SW480 (cell line): ENCODE results near the gene FOXN3.
A peak's percentile ranks its signal among the peaks of the same experiment; 100 is the strongest.

ENCODE experiments used
- DNase-seq: peaks from one replicate; pipeline ENCODE4 v3.0.0-alpha.2; 2016; ENCODE audit warnings: low spot score

FOXN3 gene

DNA sequence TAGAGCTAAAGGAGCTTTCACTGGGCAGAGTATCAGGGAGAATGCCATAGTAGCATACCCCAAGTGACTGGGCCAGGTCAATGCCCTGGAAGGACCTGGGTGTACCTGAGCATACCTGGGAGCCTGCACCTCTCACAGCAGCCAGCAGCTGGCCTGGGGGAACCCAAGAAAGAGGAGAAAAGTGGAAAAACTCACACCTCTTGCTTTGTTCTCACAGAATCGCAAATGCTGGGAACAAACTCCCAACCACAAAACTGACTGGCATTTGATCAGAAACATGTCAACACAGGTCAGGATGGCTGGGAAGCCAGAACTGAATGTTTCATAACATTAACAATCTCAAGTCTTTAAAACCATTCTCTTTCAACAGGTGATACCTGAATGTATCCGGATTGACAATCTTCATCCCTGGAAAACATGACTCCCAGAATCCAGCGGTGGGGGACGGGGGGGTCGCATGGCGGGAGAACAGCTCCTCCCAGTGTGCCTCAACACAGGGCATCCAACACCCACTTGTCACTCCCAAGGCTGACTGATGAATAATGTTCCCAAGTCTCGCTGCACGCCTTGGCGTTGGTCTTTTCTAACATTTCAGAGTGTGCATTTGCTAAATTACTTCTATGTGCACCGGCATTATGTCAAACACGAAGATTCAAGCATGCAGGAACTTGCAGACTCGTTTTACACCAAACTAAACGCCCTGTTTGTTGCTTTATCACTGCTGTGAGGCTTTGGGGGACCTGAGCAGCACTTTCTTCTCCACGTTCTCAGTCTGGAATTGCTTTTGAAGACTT lies 7.9 kb downstream of the FOXN3 start:
- DNase-seq = no peak

DNA sequence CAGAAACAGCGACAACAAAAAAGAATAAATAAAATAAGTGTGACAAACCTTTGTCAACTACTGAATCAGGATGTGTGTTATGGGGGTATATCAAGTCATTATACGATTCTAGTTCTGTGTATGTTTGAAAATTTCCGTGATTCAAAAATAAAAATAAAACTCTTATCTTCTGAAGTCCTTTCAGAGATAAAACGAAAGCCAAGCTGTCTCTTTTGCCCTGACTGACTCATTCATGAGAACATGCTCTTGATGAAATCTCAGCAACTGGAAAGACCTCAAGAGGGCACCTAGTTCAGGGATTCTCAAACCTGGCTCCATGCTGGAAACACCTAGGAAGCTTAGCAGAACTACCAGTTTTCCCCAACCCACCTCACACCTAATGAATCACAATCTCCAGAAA lies 9.2 kb downstream of the FOXN3 start:
- no peak for DNase-seq

DNA sequence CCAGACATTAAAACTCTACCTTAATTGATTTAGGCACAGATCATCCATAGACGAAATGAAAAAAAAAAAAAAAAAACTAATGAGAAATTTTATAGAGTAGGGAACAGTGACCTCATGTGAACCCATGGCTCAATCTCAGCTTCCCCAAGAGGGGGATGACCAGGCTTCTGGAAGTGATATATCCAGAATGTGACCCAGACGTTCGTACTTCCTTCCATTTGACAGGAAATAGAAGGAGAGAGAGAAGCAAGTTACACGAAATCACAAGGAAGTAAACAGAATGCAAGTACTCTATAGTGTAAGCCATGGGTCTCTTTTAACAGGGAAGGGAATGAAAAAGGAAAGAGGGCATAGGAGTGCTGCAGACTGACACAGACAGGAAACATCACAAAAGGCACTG lies 10.1 kb downstream of the FOXN3 start:
- DNase-seq = no peak

DNA sequence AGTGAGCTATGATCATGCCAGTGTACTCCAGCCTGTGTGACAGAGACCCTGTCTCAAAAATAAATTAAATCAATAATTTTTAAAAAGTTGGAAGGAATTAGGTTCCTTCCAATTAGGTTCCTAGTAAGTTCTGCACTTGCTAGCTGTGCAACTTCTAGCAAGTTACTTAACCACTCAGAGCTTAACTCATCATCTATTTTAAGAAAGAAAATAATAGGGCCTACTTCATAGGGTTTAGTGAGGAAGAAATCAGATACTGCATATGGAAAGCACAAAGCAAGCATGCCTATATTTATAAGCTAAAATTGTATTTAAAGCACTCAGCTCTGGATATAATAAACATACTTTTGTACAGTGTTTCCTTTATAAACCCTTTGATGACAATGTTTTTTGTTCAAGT lies 10.7 kb downstream of the FOXN3 start:
- no peak for DNase-seq

DNA sequence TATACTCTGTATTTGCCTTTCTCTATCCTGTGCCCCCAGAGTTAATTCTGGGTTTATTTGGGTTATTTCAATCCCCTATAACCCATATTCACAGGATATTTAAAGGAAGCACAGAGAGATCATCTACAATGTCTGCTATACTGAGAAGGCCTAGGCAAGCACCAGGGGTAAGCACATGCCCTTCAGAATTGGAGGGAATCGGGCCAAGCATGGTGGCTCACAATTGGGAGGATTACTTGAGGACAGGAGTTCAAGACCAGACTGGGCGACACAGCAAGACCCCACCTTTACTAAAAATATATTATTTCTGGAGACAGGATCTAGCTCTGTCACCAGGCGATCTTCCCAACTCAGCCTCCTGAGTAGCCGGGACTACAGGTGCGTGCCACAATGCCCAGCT lies 11.3 kb downstream of the FOXN3 start:
- no peak for DNase-seq

DNA sequence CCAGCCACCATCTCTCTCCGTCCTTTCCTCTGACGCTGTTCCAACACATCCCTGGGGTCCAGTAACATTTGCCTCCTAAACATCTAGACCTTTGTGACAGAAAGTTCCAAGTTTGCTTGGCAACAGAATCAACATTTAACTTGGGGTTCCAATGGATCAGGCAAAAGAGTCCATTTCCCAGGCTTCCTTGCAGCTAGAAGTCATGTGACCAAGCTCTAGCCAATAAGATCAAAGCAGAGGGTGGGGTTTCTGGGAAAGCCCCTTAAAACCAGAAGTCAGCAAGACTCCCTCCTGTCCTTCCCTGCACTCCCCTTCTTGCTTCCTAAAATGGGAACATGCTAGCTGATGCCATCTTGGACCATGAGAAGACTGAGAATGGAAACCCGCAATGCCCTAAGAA lies 14.7 kb downstream of the FOXN3 start:
- DNase-seq = no peak

DNA sequence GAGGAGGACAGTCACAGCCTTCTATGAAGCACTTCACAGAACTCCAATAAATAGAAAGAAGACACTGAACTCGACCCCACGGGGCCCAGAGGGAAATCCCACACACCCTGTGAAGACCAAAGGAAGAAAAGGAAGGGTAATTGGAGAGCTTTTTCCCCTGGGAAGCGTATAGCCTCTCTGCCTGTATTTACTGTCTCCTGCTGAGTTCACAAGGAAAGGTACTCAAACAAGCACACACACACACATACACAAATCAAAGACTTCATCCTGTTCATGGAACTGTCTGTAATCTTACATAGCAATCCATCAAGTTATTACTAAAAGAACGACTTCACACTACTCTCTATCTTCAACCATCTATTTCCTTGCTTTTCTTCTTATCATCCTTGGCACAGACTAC lies 15.3 kb downstream of the FOXN3 start:
- DNase-seq = no peak

DNA sequence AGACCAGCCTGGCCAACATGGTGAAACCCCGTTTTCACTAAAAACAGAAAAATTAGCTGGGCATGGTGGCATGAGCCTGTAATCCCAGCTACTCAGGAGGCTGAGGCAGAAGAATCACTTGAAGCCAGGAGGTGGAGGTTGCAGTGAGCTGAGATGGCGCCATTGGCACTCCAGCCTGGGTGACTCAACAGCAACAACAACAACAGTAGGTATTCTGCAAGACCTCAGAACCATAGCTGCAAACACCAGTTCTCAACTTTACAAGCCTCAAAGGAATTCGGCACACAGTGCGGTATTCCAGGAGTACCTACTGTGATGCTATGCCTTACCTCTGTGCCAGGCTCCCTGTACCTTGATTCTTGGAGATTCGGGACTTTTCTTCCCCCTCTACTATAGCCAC lies 15.8 kb downstream of the FOXN3 start:
- DNase-seq = no peak

DNA sequence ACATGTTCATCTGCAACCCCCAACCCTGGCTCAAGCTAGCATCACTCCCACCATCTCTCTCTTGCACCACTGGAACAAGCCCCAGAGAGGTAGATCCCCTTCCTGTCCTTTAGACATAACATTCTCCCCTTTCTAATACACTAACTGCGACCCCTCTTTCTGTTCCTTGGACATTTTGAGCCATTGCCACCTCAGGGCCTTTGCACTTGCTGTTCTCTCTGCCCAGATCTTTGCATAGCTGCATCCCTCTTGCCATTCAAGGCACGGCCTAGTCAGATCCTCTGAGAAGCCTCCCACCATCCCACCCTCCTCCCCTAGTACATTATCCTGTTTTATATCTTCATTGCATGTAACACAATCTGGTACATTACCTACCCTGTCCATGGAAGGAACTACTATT lies 16.5 kb downstream of the FOXN3 start:
- no peak for DNase-seq

DNA sequence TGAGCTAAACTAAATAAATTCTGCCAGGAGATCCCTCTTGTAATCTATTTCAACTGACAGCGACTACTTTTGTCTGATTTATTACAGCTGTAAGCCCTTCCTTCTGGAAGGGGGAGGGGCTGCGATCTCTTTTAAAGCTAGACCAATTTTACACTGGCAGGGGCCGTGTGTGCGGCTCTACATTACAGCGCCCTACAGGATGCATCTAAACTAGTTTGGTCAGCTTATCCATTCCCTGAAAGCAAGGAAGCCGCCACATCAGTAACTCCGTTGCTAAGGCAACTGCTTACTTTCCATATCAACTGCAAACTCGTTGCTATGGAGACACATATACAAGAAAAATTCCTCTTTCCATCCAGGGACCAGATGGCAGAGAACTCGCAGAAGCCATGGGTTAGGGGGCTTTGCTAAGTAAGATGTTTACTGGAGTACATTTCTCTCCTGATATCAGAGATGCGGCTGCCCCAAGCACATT lies 17.4 kb downstream of the FOXN3 start:
- peak; percentile 23 for DNase-seq

DNA sequence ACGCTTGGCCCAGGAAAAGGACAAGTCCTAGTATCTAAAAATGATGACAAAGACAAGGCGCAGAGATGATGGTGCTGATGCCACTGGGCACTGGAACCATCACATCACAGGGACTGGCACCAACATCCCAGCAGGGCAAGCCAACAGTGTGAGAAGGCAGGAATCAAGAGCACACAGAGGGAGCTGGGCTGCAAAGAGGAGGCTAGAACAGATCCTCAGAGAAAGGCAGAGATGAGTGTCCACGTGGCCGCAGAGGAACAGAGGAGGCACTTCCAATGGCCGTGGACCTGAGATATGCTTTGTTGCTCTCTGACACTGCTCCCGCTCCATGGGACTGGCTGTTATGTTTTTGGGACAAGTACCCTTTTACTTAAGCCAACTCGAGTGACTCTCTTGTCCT lies 17.9 kb downstream of the FOXN3 start:
- no peak for DNase-seq

DNA sequence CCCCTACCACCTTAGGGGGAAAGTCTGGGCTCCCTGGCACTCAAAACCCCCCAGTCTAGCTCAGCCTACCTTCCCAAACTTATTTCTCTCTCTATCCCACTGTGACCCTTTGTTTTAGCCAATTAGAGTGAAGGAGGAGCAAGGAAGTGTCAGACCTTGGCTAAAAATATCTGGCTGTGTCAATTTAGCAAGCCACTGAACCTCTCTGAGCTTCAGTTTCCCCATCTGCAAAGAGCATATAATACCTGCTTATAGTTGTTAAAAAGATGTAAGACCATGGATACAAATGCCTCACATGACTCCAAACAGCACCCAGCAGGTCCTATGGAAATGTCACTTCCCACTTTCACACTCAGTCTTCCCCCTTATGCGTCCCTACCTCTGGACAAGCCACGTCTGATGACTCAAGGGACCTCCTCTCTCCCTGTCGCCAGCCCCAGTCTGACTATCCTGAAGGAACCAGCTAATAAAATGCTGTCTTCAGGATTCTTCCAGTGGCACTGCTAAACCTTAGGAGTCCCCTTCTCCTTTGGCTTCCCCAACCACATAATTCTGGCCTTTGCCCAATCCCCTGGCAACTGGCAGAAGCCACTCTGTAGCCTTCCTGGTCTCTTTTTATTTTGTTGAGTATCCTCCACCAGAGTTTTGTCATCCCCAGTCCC lies 19.3 kb downstream of the FOXN3 start:
- no peak for DNase-seq

DNA sequence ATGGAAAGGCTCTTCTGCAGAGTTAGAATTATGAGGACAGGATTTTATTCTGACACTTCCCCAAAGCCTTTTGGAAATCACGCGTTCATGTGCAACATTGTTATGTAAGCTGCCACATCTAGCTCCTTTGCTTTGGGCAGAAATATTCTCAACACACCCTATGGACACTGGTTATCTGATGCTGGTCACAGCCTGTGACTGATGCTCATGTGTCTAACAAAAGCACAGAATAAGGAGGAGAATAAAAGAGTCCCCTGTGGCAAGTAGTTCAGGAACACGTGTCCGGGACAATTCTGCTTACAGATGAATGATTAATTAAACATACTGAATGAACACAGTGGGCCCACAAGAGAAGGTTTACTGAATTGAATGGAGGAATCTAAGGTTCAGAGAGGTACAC lies 22.1 kb downstream of the FOXN3 start:
- no peak for DNase-seq

DNA sequence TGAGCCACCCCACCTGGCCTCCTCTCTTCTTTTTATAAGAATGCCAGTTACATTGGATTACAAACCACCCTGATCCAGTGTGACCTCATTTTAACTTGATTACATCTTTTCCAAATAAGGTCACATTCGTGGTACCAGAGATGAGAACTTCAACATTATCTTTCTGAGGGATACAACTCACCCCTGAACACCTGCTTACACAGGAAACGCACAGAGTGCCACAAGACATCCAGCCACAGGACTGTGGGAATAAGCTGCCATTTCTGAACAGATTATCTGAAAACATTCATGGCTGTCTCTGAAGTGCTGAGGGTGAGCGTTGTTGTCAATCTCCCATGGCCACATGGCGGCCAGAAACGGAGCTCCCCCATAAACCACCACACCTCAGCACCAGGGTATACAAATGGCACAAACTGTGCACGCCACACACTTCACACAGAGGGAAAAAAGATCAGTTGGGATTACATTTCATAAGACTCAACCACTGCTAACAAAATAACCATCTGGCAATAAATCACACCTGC lies 23.7 kb downstream of the FOXN3 start:
- DNase-seq = no peak

DNA sequence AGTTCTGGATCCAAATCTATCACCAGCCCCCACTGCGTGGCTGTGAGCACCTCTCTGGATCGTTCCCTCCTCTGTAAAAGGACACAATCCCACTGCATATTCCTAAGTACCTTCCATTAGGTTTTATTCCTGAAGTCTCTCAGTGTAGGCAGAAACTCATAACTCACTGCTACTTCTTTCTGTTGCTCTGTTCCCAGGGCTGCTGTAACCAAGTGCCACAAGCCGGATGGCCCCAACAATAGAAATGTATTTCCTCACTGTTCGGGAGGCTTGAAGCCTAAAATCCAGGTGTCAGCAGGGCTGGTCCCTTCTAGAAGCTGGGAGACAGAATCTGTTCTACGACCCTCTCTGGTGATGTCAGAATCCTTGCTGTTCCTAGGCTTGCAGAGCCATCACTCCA lies 24.9 kb downstream of the FOXN3 start:
- DNase-seq = no peak

DNA sequence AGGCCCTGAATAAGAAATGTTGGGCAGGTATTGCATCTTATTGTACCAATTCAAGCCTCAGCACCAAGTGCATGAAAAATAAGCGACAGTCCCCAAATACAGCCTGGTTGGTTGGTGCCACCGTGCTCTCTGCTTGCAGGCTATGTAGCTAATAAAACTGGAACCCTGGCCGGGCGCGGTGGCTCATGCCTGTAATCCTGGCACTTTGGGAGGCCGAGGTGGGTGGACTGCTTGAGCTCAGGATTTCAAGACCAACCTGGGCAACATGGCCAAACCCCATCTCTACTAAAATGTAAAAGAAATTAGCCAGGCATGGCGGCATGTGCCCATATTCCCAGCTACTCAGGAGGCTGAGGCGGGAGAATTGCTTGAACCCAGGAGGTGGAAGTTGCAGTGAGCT lies 25.5 kb downstream of the FOXN3 start:
- DNase-seq = no peak

DNA sequence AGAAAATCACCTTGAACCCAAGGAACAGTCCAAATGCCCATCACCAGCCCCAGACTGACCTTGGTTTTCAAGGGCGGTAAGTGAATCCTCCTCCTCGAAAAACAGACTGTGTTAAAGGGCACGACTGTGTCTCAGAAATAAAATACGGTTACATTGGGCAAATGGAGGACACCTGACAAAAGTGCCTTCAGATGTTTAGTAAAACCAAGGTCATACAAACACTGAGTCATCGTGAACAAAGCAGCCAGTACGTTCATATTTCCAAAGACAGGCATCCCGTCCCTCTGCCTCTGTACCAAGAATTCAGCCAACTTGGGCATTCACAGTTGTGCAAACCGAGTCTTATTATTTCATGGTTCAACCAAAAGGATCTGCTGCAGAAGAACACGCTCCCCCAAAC lies 25.9 kb downstream of the FOXN3 start:
- no peak for DNase-seq

DNA sequence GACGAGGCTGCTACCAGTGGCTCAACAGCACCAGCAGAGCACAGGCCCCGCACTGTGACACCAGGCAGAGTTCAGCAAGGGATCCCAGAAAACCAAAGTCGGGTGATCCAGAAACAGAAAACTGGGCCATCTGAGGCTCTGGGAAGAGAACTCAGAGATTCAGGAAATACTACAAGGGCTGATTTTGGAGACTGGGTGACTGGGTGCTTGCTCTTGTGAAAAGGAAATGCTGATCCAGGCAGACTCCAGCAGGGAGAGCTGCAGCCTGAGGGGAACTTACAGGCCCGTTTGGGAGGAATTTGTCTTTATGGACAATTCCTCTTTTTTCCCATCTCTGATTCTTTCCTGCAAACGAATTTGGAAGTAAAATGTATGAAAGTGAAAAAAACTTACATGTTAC lies 28.2 kb downstream of the FOXN3 start:
- no peak for DNase-seq

DNA sequence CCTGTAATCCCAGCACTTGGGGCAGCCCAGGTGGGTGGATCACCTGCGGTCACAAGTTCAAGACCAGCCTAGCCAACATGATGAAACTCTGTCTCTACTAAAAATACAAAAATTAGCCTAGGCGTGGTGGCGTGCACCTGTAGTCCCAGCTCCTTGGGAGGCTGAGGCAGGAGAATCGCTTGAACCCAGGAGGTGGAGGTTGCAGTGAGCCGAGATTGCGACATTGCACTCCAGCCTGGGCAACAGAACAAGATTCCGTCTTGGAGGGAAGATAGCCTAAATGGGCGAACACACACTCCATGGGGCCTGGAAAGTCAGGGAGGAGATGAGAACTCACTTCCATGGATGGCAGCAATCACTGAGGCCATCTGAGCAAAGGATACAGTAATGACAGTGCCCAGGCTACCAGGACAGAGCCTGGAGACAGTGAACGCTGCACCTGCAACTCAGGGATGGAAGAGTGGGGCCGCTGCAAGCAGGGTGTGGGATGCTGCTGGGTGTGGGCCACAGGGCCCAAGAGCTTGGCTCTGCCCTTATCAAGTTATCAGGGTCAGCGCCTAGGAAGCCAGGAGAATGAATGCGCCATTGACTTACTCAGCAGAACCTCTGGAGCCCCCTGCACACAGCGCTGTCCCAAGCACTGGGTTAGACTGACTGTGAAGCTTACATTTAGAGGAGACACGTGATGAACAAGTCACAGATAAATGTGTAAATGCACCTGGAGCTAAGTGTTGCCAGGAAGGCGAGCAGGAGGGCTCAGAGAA lies 28.9 kb downstream of the FOXN3 start:
- DNase-seq = no peak

DNA sequence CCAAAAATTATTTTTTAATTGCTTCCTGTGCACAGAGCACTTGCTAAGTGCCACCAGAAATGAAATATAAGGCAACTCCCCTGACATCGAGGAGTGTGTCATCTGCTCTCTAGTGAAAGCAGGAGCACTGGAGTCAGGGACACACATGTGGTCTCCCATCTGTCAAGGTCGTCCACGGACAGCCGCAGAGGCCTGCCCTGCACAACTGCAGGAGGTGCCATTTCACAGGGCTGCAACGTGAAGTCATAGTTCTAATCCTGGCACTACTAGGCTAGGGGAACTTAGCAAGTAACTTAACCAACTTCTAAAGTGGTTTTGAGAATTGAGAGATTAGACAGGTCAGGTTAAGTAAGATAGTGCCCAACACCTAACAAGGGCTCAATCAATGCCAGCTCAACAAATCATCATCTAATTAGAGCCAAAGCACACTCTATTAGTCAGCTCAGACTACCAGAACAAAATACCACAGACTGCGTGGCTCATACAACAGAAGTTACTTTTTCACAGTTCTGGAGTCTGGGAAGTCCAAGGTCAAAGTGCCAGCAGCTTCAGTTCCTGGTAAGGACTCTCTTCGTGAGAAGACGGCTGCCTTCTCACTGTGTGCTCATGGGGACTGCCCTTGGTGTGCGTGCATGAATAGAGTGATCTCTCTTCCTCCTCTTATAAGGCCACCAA lies 30.7 kb downstream of the FOXN3 start:
- no peak for DNase-seq

DNA sequence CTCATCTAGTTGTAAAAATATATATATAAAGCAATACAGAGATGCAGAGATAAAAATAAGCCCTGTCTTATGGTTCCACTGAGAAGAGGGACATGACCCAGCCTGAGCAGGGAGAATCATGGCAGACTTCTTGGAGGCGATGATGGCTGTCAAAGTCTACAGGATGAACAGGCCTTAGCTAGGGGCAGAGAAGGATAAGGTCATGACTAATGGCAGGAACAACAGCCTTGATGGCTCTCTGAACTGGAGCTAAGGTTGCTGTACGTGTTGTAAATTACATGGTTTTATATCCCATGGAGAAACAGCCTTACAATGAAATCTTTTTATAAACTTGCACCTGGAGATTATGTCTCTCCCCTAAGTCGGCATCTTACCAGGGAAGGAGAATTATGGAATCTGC lies 32.4 kb downstream of the FOXN3 start:
- DNase-seq = no peak

DNA sequence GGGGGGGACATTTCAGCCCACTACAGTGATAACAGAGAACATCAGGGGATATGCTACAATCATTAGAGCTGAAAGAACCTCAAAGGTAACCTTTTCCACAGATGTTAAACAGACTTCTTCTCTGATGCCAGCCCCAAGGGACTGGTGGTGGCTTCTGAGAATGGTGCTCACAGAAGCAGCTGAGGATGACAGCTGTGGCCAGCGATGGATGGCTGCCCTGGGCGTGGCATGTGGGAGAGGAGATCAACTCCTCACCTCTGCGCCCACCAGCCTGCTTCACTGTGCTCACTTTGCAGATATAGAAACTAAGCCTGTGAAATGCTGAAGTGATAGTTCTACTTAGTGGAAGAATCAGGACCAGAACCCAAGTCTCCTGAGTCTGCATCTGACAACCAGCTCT lies 33.0 kb downstream of the FOXN3 start:
- DNase-seq = no peak
